HG03064 (cell line): Measurements from ENCODE around the gene TIMM17A.

Experiments used
- ATAC-seq: cut with Tn5 transposase; IDR thresholded peaks from one replicate; pipeline ENCODE4 v1.9.1; 2021; ENCODE audit warnings: low read depth; ENCODE audit not compliant: unreplicated experiment

Gene TIMM17A

GRCh38 chr1:201955009-201955728, at the start of gene TIMM17A:
TIMM17A (plus strand) TSS chr1:201955503; CDS start chr1:201955527, 24 bp downstream.
- ATAC-seq: peak; percentile 99

- no peak for ATAC-seq
Measured at GRCh38 chr1:201906336-201906735, 49.0 kb upstream of the TIMM17A start.

- no peak for ATAC-seq
Measured at GRCh38 chr1:201907621-201908020, 47.7 kb upstream of the TIMM17A start.

DNA sequence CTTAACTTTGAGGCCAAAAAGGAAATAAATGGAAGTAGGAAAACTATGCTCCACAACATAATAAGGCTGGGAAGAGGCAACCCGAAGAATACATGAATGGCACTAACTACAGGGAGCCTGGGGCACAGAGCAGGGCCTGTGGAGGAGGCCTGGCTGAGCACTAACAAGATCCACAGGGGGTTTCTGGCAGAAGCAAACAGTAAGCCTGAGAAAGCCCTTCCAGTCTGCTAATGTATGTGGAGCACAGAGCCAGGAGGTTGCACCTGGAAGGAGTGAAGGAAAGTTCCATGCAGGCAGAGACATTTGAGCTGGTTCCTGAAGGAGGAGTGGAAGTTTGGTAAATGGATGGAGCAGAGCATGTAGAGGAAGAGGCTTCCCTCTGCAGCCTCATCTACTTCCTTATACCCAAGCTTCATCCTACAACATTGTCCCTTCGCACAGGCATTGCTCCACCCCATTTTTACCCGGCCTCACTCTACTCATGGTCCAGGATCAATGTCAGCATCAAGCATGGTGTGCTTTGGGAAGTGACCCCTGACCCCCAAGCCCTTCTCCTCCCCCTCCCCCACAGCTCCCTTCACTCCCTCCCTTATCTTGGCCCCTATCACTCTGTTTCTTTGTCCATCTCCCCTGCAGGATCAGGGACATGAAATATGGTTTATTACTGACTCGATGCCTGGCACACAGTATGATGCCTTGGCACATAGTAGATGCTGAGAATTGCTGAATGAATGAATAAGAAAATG, 43.3 kb upstream of the TIMM17A start:
- ATAC-seq: no peak

DNA sequence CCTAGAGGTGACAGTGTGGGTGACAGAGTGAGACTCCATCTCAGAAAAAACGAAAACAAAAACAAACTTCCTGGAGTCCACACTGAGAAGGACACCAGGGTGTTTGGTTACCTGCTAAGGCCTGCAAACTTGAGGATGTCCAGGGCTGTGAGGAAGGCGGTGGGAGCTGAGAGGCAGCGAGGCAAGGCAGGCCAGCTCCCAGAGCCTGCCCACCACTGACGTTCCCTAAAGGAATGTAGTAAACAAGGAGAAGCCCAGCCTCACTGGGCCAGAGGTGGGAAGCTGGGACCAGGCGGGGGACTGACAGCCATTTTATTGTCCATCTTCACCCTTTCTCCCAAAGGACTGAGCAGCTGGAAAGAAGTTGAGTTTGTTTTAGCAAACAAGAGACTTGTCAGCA, 42.5 kb upstream of the TIMM17A start:
- ATAC-seq: no peak

- no peak for ATAC-seq
Measured at GRCh38 chr1:201914456-201915235, 40.7 kb upstream of the TIMM17A start.

DNA sequence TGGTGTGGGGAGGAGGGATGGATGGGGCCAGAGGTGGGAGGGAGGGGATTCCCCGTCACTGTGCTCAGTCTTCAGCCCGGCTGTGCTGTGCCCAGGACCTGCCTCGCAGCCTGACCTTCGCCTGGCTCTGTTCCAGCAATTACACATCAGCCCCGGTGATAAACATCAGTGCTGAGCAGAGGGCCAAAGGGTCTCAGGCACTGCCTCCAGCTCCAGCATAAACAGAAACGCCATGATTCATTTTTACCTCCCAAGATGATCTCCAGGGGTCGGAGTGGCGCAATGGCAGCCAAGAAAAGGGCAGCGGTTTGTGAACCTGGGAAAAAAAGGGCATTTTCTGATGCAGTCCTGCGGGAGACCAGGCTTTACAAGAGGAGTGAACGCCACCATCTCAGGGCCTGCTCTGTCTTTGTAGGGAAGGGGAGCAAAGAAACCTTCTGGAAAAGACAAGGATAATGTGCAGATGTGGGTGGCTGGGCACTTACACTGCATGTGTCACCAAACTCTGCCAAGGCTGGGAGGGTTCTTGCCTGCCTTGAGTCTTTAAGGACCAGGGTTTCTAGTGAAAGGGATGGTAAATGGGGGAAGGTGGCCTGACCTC, 38.6 kb upstream of the TIMM17A start:
- ATAC-seq: no peak

GRCh38 chr1:201917362-201918033, 37.8 kb upstream of the TIMM17A start:
- no peak for ATAC-seq

DNA sequence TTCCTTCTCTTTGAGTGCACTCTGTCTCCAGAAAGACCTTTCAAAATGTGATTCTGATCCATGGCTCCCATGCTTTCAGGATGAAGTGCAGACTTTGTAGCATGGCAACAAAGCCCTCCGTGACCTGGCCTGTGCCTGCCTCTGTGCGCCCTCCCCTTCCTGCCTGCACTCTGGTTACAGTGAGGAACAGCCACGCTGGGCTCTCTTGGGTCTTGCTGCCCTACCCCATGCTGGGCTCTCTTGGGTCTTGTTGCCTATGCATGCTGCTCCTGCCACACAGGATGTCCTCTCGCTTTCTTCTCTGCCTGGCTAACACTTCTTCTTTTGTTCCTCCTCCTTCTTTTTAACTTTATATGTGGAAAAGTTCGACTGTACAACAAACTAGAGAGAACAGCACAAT, 37.0 kb upstream of the TIMM17A start:
- no peak for ATAC-seq

DNA sequence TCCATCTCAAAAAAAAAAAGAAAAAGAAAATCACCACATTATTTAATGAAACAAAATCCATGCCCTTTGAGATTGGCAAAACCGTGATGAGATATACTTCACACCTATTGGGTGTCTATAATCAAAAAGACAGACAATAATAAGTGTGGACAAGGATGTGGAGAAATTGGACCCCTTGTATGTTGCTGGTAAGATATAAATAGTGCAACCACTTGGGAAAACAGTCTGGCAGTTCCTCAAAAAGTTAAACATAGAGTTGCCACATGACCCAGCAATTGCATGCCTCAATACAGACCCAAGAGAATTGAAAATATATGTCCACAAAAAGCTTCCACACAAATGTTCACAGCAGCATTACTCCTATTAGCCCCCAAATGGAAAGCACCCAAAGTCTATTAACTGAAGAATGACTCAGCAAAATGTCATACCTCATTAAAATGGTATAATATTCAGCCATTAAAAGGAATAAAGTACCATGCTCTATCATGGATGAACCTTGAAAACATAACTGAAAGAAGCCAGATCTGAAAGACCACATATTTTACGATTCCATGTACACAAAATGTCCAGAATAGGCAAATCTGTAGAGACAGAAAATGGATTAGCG, 33.2 kb upstream of the TIMM17A start:
- ATAC-seq: no peak

DNA sequence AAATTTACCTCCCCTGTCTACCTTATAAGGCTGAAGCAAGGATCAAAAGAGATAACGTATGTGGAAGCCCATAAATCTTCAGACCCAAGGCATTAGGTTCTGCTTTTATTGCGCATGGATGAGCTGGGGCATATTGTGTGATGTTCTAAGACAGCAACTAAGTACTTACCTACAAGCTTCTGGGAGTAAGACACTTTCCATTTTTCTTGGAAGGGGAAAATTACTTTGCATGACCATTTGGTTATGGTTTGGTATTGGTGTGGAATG, 30.1 kb upstream of the TIMM17A start:
- no peak for ATAC-seq

DNA sequence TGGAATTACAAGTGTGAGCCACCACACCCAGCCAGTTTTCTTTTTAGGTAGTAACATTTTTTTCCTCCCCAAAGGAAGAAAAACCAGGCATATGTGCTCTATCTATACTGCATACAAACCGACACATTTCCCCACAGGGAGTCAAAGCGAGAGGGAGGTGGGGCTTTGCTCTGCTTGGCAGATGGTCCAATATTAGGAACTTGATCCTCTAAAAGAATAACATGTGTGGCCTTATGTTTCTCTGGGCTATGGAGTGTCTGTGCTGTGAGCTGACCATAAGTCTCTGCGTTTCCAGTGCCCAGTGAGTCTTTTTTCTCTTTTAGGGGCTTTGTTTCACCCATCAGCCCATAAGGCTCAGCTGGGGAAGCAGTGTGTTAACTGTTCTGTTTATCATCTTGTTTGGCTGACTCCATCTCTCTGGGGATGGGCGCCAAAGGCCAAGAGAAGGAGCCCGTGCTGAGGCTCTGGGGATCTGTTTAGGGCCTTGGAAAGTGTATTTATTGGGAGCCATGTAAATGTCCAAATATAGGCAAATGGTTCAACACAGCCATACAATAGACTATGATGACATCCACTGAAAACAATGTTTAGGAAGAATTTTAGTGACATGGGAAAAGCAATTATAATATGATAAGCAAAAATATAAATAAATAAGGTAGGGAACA, 29.2 kb upstream of the TIMM17A start:
- no peak for ATAC-seq

GRCh38 chr1:201928266-201928665, 27.0 kb upstream of the TIMM17A start:
- ATAC-seq: no peak

GRCh38 chr1:201930137-201930536, 25.2 kb upstream of the TIMM17A start:
- no peak for ATAC-seq

DNA sequence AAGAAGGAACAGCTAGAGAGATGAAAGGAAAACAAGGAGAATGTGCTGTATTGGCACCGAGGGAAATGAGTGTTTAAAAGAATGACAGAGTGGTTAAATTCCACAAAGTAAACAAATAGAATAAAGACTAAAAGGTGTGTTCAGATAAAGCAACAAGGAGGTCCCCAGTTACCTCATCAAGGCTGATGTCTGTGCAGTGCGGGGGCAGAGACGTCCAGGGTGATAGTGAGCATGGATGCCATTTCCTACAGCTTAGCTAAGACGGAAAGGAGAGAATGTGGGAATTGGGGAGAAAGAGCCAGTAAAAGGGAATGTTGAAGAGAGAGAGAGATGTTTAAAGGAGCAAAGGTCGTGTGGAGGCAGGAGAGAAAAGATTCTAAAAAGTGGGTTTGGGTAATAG, 24.5 kb upstream of the TIMM17A start:
- no peak for ATAC-seq

GRCh38 chr1:201933840-201934430, 21.4 kb upstream of the TIMM17A start:
- no peak for ATAC-seq

DNA sequence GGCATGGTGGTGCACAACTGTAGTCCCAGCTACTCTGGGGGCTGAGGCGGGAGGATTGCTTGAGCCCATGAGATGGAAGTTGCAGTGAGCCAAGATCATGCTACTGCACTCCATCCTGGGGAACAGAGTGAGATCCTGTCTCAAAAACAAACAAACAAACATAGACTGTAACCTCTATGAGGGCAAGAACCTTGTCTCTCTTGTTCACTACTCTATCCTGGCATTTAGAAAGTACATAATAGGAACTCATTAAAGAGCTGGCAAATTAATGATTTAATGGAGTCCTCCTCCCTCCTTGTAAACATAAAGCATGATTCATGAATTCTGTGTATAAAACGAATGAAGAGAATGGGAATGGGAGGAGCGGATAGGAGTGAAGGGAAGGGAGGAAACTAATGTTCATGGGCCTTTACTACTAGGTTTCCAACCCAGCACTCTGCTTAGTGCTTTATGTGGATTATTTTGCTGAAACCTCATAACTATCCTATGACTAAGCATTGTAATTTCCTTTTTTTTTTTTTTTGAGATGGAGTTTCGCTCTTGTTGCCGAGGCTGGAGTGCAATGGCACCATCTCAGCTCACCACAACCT, 17.6 kb upstream of the TIMM17A start:
- ATAC-seq: no peak

DNA sequence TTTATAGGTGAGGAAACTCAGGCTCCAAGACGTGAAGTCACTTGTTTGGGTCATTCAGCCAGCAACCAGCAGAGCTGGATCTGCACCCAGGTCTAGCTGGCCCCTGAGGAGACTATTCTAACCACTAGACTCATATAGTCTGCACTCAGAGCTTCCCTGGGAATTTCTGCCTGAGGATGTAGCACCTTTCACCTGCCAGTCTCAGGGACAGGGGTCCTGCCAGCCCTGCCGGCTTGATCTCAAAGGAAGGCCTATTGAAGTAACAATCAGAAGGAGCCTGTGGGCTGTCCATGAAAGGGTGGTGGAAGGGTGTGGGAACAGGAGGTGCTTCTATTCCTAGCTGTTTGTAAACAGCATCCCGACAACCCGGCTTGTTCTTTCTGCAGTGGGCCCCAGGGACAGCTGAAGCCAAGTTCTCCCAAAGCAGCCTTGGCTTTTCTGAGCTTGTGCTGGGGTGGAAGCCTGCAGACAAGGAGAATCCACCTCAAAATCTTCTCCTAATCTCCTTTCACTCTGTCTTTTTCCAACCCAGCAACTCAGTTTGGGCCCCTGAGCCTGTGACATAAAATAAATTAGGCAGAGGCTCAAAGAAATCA, 16.8 kb upstream of the TIMM17A start:
- no peak for ATAC-seq

GRCh38 chr1:201939148-201939547, 16.2 kb upstream of the TIMM17A start:
- ATAC-seq: no peak
